Lower leg skin (tissue), 4 donors: ENCODE data around the gene LCLAT1. TPM values are rescaled to one million over a fixed set of nuclear protein-coding genes. Genes with fewer than 3 reads are reported as not detected.
"Not testable (repeated sequence)": the region's sequence is repeated elsewhere in the genome, so short reads cannot be mapped to it uniquely, and the experiment has no call there.

ENCODE experiments used
- DNase-seq, 2 donors: peaks; one replicate each; pipeline ENCODE4 v3.0.0-alpha.2; 2019; ENCODE audit warnings: low spot score in 2 of 2
- H3K4me3 ChIP-seq: fragments of 200-600 bp; sonication (generic); 2 replicates; pipeline ENCODE4 v1.5.1; 2017; ENCODE audit warnings: mild to moderate bottlenecking, low read depth; ENCODE audit not compliant: poor library complexity, severe bottlenecking
- POLR2A ChIP-seq, 2 donors: fragments of 450-650 bp; IDR thresholded peaks; one replicate each; pipeline ENCODE4 v1.6.1; 2016 to 2017; ENCODE audit warnings: antibody characterized with exemption in 2 of 2, mild to moderate bottlenecking in 1 of 2, moderate library complexity in 1 of 2
- WGBS, 2 donors: methylation state at CpG; one replicate each; pipeline ENCODE4 v1.1.5; 2018; 5-methylcytosine and 5-hydroxymethylcytosine counted together
- intact Hi-C: fragments of 100-400 bp; cut with DNase I; formaldehyde crosslinking; loops from one replicate; pipeline ENCODE4 v1.15.0; 2023; ENCODE audit warnings: low total_unique reads
- total RNA-seq, 4 donors: library from RNA; depleted of rRNA; stranded (reverse); fragments of >200 nt; gene quantifications; one replicate each; pipeline ENCODE4 v1.1.0, GENCODE V29; 2016
- TF ChIP-seq, protein P1 (sequence below), 3 donors: fragments of 450-650 bp; IDR thresholded peaks; one replicate each; pipeline ENCODE4 v1.5.1; 2016; ENCODE audit warnings: antibody characterized with exemption in 3 of 3, mild to moderate bottlenecking in 3 of 3, moderate library complexity in 2 of 3

Gene LCLAT1
- total RNA-seq, 4 donors from 2014 or later = 5.2 to 19.1 (median 12.0) TPM

DNA sequence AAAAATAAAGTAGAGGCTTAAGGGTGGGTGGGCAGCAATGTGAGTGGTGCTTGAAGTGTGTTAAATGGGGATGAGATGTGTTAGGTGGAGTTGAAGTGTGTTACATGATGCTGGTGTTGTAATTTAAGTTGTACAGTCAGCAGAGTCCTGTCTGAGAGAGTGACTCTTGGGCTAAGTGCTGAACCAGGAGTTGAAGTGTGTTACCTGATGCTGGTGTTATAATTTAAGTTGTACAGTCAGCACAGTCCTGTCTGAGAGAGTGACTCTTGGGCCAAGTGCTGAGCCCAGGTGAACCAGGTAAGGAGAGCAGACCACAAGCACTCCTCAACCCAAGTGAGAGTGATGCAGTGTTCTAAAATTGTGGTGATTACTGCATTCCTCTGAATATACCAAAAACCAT, 40.6 kb downstream of the LCLAT1 start:
- H3K4me3 ChIP-seq = no peak overlapping the region
- intact Hi-C loops = no loop called here
- TF ChIP-seq, protein P1, sequence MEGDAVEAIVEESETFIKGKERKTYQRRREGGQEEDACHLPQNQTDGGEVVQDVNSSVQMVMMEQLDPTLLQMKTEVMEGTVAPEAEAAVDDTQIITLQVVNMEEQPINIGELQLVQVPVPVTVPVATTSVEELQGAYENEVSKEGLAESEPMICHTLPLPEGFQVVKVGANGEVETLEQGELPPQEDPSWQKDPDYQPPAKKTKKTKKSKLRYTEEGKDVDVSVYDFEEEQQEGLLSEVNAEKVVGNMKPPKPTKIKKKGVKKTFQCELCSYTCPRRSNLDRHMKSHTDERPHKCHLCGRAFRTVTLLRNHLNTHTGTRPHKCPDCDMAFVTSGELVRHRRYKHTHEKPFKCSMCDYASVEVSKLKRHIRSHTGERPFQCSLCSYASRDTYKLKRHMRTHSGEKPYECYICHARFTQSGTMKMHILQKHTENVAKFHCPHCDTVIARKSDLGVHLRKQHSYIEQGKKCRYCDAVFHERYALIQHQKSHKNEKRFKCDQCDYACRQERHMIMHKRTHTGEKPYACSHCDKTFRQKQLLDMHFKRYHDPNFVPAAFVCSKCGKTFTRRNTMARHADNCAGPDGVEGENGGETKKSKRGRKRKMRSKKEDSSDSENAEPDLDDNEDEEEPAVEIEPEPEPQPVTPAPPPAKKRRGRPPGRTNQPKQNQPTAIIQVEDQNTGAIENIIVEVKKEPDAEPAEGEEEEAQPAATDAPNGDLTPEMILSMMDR (IDR thresholded peaks at IDR 0.05) = no peak
- TF ChIP-seq POLR2A (IDR thresholded peaks at IDR 0.05) = no peak
- DNase-seq = no peak

DNA sequence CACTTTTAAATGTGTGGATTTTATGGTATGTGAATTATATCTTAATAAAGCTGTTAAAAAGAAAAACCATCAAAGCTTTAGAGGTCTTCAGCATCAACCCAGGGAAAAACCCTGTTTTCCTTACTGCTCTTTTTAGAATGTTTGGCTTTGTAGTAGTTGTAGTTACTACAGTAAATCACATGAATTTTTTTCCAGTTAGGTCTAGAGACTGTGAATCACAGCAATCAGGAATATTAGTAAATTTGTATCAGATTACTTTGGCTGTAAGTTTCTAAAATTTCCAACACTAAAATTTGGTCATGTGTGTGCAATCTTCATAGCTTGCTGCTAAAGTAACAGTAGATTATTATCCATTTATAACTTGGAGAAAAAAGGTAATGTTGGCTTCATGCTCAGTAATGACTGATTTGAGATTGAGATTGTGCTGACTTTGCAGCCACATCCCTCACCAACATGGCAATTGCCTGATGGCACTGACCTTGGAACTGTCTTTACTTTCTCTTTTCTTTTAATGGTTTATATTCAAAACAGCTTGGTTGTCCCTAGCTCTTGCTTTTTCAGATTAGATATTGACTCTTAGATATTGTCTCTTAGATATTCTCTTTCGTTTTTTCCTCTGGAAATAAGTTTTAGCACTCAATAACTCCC, 41.1 kb downstream of the LCLAT1 start:
- H3K4me3 ChIP-seq = no peak overlapping the region
- DNase-seq = no peak
- 69% methylated on average over 1 of the region's 1 CpG for WGBS, 2 donors
- intact Hi-C loops = no loop called here
- no peak for TF ChIP-seq POLR2A (IDR thresholded peaks at IDR 0.05)
- TF ChIP-seq, protein P1 (IDR thresholded peaks at IDR 0.05) = no peak

DNA sequence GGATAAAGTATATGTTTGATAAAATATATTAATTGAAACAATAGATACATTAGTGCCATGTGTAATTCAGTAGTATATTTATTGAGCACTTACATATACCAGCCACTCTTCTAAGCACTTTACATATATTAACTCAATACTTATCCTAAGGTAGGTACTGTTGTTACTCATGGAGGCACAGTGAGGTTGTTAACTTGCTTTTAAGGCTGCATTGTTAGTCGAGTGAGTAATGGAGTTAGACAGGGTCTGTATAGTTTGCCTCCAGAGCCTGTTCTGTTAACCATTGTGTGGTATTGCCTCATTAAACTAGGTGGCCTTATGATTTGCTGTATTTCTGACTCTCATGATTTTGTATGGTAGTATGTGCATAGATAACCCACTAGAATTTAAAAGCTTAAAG, 44.2 kb downstream of the LCLAT1 start:
- intact Hi-C loops = no loop called here
- no peak overlapping the region for H3K4me3 ChIP-seq
- 67 to 78% methylated on average over 1 of the region's 1 CpG for WGBS, 2 donors
- TF ChIP-seq, protein P1 (IDR thresholded peaks at IDR 0.05) = no peak
- DNase-seq = no peak

DNA sequence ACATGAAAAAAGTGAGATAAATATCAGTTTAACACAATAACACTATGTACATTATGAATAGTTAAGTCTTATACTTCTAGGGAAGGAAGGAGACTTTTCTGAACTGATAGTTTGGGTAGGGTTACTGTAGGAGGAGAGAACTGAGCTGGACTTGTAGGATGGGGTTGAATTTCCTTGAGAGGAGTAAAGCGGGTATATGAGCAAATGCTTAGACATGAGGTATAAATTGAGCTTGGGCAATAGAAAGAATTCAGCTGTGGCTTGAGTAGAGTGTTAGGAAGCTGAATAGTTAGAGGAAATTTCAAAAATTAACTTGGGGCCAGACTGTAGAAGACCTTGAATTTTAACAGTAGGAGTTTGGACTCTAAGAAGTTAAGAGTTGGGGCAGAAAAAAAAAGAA, 45.1 kb downstream of the LCLAT1 start:
- no peak for TF ChIP-seq POLR2A (IDR thresholded peaks at IDR 0.05)
- TF ChIP-seq, protein P1 (IDR thresholded peaks at IDR 0.05) = no peak
- 98 to 100% methylated on average over 1 of the region's 1 CpG for whole genome bisulfite sequencing, 2 donors
- no peak overlapping the region for H3K4me3 ChIP-seq
- DNase-seq = no peak
- intact Hi-C loops = no loop called here

DNA sequence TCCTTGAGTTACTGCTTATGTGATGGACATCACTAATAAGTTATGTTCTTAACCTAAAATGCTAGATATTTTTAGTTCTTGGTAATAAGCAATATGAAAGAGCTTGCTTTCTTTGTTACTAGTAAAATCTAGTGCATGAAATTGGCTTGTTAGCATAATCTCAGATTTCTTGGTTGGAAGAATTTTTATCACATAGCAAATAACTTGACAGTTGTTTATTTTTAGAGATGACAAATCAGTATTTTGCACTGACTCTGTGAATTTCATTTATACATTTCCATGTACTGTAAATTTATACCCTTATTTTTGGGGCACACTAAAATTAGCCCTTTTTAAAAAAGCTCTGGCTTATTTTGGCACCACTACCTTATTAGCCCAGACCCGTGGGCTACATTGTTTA, 45.6 kb downstream of the LCLAT1 start:
- no peak overlapping the region for H3K4me3 ChIP-seq
- TF ChIP-seq, protein P1 (IDR thresholded peaks at IDR 0.05) = no peak
- DNase-seq = no peak
- WGBS, 2 donors = 29 to 42% methylated on average over 1 of the region's 1 CpG
- intact Hi-C loops = no loop called here

DNA sequence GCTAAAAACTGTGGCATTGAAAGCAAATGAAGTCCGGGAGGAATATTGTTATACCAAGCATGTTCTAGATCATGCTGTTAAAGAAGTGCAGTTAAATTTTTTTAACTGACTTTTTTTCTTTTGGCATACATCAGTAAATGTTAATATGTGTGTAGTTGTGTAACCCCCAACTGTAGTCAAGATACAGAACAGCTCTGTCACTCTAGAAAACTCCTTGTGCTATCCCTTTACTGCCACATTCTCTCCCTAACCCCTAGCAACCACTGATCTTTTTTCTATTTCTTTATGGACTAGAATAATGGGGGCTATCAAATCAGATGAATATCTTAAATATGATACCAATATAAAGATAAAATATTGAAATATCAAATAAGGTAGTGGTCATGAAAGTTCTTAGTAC, 46.4 kb downstream of the LCLAT1 start:
- 83 to 85% methylated on average over 1 of the region's 1 CpG for WGBS, 2 donors
- intact Hi-C loops = no loop called here

DNA sequence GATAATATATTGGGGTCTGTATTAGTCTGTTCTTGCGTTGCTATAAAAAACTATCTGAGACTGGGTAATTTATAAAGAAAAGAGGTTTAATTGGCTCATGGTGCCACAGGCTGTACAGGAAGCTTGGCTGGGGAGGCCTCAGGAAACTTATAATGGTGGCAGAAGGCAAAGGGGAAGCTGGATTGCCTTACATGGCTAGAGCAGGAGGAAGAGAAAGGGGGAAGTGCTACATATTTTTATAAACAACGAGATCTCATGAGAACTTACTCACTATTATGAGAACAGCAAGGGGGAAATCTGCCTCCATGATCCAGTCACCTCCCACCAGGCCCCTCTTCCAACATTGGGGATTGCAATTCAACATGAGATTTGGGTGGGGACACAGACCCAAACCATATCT, 48.9 kb downstream of the LCLAT1 start:
- H3K4me3 ChIP-seq, DNase-seq, intact Hi-C loops: not testable (repeated sequence)
- WGBS, 2 donors = 85% methylated on average over 2 of the region's 2 CpGs

More for the DNA sequence above, 46.4 kb downstream of the LCLAT1 start:
- TF ChIP-seq, protein P1 (IDR thresholded peaks at IDR 0.05) = no peak
- TF ChIP-seq POLR2A (IDR thresholded peaks at IDR 0.05) = no peak
- H3K4me3 ChIP-seq = no peak overlapping the region
- no peak for DNase-seq
